A549 (cell line): ENCODE data around the gene TAOK3.

Experiments
- CBX8 ChIP-seq: fragments of 200-600 bp; sonication (generic); IDR thresholded peaks from 2 replicates; pipeline ENCODE4 v1.6.1; 2016
- CEBPB ChIP-seq, 2 experiments: fragments of >200 bp in 1 of 2; sonication (Bioruptor Twin) in 1 of 2; formaldehyde crosslinking in 1 of 2; IDR thresholded peaks; 2 replicates each; pipeline ENCODE4 v1.6.1; 2012 to 2016
- CTCF ChIP-seq: fragments of >200 bp; sonication (Bioruptor Twin); formaldehyde crosslinking; IDR thresholded peaks from 3 replicates; pipeline ENCODE4 v1.5.1; 2016
- ELK1 ChIP-seq: fragments of 150-350 bp; IDR thresholded peaks from 2 replicates; pipeline ENCODE4 v1.6.1; 2014; ENCODE audit warnings: low read depth, mild to moderate bottlenecking, low read length
- EP300 ChIP-seq, 2 experiments: fragments of >200 bp; sonication (Bioruptor Twin); formaldehyde crosslinking; IDR thresholded peaks; 2 replicates in 1 of 2; 3 replicates in 1 of 2; pipeline ENCODE4 v1.6.1; 2016 to 2017
- HEYL ChIP-seq: fragments of 250-450 bp; sonication (Bioruptor Pico); IDR thresholded peaks from 2 replicates; pipeline ENCODE4 v1.8.0; 2021; ENCODE audit warnings: mild to moderate bottlenecking, moderate library complexity
- JUNB ChIP-seq: fragments of >200 bp; sonication (Bioruptor Twin); formaldehyde crosslinking; IDR thresholded peaks from 2 replicates; pipeline ENCODE4 v1.6.1; 2016
- KDM5A ChIP-seq: fragments of 200-600 bp; sonication (generic); IDR thresholded peaks from 2 replicates; pipeline ENCODE4 v1.6.1; 2016; ENCODE audit warnings: antibody characterized with exemption, mild to moderate bottlenecking
- MAX ChIP-seq: IDR thresholded peaks from 2 replicates; pipeline ENCODE4 v1.6.1; 2012
- POLR2A ChIP-seq: IDR thresholded peaks from 2 replicates; pipeline ENCODE4 v1.6.1; 2012; ENCODE audit warnings: mild to moderate bottlenecking, low read length
- REST ChIP-seq: fragments of 200-600 bp; sonication (generic); IDR thresholded peaks from 2 replicates; pipeline ENCODE4 v1.6.1; 2016; ENCODE audit warnings: antibody characterized with exemption, mild to moderate bottlenecking, moderate library complexity

GRCh38 chr12:118136559-118137003 is 236.1 kb downstream of the TAOK3 start:
- TF ChIP-seq POLR2A = 0 out of 2 replicates have a peak, but pooled peaks have one; percentile 17
- no peak for TF ChIP-seq JUNB
- no peak for TF ChIP-seq CTCF
- no peak for TF ChIP-seq EP300 (IDR thresholded peaks at IDR 0.05)
- no peak for TF ChIP-seq CBX8
- no peak for TF ChIP-seq REST
- TF ChIP-seq CEBPB (IDR thresholded peaks at IDR 0.05) = no peak
- no peak for TF ChIP-seq KDM5A
- TF ChIP-seq MAX = no peak
- TF ChIP-seq ELK1 = no peak
- TF ChIP-seq HEYL (CRISPR knock-in tag) = no peak
